SJCRH30 (cell line): ENCODE data around the gene TRIM3. TPM values are rescaled to one million over a fixed set of nuclear protein-coding genes. Genes with fewer than 3 reads are reported as not detected.

Experiments
- DNase-seq, 2 experiments: peaks; one replicate each; pipeline ENCODE4 v3.0.0-alpha.2; 2015 to 2020
- H3K27ac ChIP-seq: fragments of 250-450 bp; sonication (Bioruptor Pico); 2 replicates; pipeline ENCODE4 v1.5.1; 2020; ENCODE audit warnings: mild to moderate bottlenecking, moderate library complexity
- H3K27me3 ChIP-seq: fragments of 250-450 bp; sonication (Bioruptor Pico); 2 replicates; pipeline ENCODE4 v1.5.1; 2020; ENCODE audit warnings: mild to moderate bottlenecking, moderate library complexity
- H3K36me3 ChIP-seq: fragments of 250-450 bp; sonication (Bioruptor Pico); 2 replicates; pipeline ENCODE4 v1.5.1; 2020; ENCODE audit warnings: mild to moderate bottlenecking, moderate library complexity
- H3K4me1 ChIP-seq: fragments of 250-450 bp; sonication (Bioruptor Pico); 2 replicates; pipeline ENCODE4 v1.5.1; 2020; ENCODE audit warnings: mild to moderate bottlenecking, moderate library complexity
- H3K4me3 ChIP-seq: fragments of 250-450 bp; sonication (Bioruptor Pico); 2 replicates; pipeline ENCODE4 v1.5.1; 2020; ENCODE audit warnings: mild to moderate bottlenecking, moderate library complexity
- H3K9me3 ChIP-seq: fragments of 250-450 bp; sonication (Bioruptor Pico); replicated peaks from 2 replicates; pipeline ENCODE4 v1.5.1; 2020; ENCODE audit warnings: mild to moderate bottlenecking, moderate library complexity
- total RNA-seq: library from RNA; depleted of rRNA; stranded (reverse); fragments of >200 nt; shearing (Covaris generic); gene quantifications from 2 replicates; pipeline ENCODE4 v1.2.3, GENCODE V29; 2014; rRNA removed

Gene TRIM3
- total RNA-seq, 1 experiment from 2014 or later, result 15.6 TPM

- H3K9me3 ChIP-seq, result no peaks in the 10 kb centered on the region
- no peaks in the 10 kb centered on the region for H3K27me3 ChIP-seq
- no peak overlapping the region for H3K4me3 ChIP-seq
- no peak overlapping the region for H3K27ac ChIP-seq
- DNase-seq, result no peak
- H3K4me1 ChIP-seq, result no peaks in the 10 kb centered on the region
- no peaks in the 10 kb centered on the region for H3K36me3 ChIP-seq
Measured at GRCh38 chr11:6406370-6406769, 67.4 kb downstream of the TRIM3 start.

GRCh38 chr11:6405846-6406245 lies 67.9 kb downstream of the TRIM3 start:
- no peak for DNase-seq
- Histone ChIP-seq H3K4me3 (no peak overlapping the region), H3K4me1 (no peaks in the 10 kb centered on the region), H3K27ac (no peak overlapping the region), H3K36me3 (no peaks in the 10 kb centered on the region), H3K27me3 (no peaks in the 10 kb centered on the region), H3K9me3 (no peaks in the 10 kb centered on the region)

GRCh38 chr11:6405052-6405667 lies 68.6 kb downstream of the TRIM3 start:
- Histone ChIP-seq H3K27me3 (no peaks in the 10 kb centered on the region), H3K4me3 (no peak overlapping the region), H3K9me3 (no peaks in the 10 kb centered on the region), H3K4me1 (no peaks in the 10 kb centered on the region), H3K27ac (no peak overlapping the region), H3K36me3 (no peaks in the 10 kb centered on the region)
- no peak for DNase-seq

DNA sequence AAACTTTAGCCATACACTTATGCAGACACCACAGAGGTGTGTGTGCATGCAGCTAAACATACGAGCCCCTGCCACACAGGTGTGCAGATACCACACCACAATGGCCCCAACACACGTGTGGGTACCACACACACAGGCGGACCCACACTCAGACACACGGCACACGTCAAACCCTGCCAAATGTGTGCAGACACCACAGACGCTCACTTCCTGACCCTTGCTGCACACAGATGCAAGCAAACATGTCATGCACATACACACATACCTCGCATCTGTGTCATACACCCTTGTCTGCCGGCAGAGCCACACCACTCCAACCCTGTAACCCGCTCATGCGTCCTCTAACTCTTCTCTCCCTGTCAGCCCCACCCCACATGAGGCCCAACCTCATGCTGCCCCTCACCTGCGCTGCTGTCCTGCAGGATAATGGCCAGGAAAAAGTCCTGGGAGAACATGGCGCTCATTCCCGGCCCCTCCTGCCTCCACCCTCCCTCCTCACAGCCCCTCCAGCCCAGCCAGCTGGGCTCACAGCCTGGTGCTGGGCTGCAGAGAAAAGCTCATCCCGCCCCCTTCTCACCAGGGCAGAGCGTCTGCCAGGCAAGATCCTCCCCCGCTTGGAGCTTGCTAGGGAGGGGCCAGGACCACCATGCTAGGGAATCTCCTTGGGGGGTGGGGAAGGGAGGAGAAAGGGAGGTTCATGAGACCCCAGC lies 69.2 kb downstream of the TRIM3 start:
- no peak for DNase-seq
- no peaks in the 10 kb centered on the region for H3K36me3 ChIP-seq

GRCh38 chr11:6403539-6403938 lies 70.2 kb downstream of the TRIM3 start:
- Histone ChIP-seq H3K4me3 (no peak overlapping the region), H3K27me3 (no peaks in the 10 kb centered on the region), H3K9me3 (no peaks in the 10 kb centered on the region), H3K36me3 (no peaks in the 10 kb centered on the region), H3K4me1 (no peaks in the 10 kb centered on the region), H3K27ac (no peak overlapping the region)
- DNase-seq, result no peak

More for the DNA sequence above, 69.2 kb downstream of the TRIM3 start:
- H3K9me3 ChIP-seq, result no peaks in the 10 kb centered on the region
- H3K4me3 ChIP-seq, result no peak overlapping the region
- no peaks in the 10 kb centered on the region for H3K4me1 ChIP-seq
- no peak overlapping the region for H3K27ac ChIP-seq
- H3K27me3 ChIP-seq, result no peaks in the 10 kb centered on the region

- Histone ChIP-seq H3K27me3 (no peaks in the 10 kb centered on the region), H3K27ac (no peak overlapping the region), H3K4me3 (no peak overlapping the region), H3K4me1 (no peaks in the 10 kb centered on the region), H3K9me3 (no peaks in the 10 kb centered on the region), H3K36me3 (no peaks in the 10 kb centered on the region)
- DNase-seq, result no peak
Measured at GRCh38 chr11:6402561-6402981, 71.2 kb downstream of the TRIM3 start.

DNA sequence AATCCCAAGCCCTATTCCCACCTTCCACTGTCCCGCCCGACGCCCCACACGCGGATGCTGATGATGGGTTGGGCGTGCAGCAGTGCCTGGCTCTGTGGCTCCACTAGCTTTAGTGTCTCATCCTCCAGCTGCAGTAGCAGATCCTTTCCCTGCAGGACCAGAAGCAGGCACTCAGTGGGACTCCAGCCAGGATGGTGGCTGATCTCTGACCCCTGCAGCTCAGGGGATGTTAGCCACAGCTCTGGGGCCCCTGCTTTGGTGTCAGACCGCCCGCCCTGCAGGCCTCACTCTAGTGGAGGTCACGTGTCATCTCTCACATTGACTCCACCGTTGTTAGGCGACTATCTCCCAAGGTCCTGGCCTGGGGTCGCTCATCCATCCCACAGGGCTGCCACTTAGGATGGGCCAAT lies 71.7 kb downstream of the TRIM3 start:
- Histone ChIP-seq H3K36me3 (no peaks in the 10 kb centered on the region), H3K9me3 (no peaks in the 10 kb centered on the region), H3K27me3 (no peaks in the 10 kb centered on the region), H3K27ac (no peak overlapping the region), H3K4me1 (no peaks in the 10 kb centered on the region), H3K4me3 (no peak overlapping the region)
- DNase-seq, result no peak

GRCh38 chr11:6401464-6401863 lies 72.3 kb downstream of the TRIM3 start:
- no peaks in the 10 kb centered on the region for H3K27me3 ChIP-seq
- no peaks in the 10 kb centered on the region for H3K9me3 ChIP-seq
- no peaks in the 10 kb centered on the region for H3K36me3 ChIP-seq
- H3K27ac ChIP-seq, result no peak overlapping the region
- DNase-seq, result no peak
- no peaks in the 10 kb centered on the region for H3K4me1 ChIP-seq
- no peak overlapping the region for H3K4me3 ChIP-seq

- H3K27me3 ChIP-seq, result no peaks in the 10 kb centered on the region
- no peaks in the 10 kb centered on the region for H3K9me3 ChIP-seq
- no peaks in the 10 kb centered on the region for H3K4me1 ChIP-seq
- DNase-seq, result no peak
- no peak overlapping the region for H3K4me3 ChIP-seq
- H3K27ac ChIP-seq, result no peak overlapping the region
- no peaks in the 10 kb centered on the region for H3K36me3 ChIP-seq
Measured at GRCh38 chr11:6400431-6401345, 73.1 kb downstream of the TRIM3 start.

Other genes with a start within 250 kb of the TRIM3 start
- 16.2 and 17.2 TPM in 2 replicates for gene FHIP1B, start 239.3 kb downstream of the TRIM3 start, total RNA-seq
- gene CNGA4, start 234.9 kb downstream of the TRIM3 start, total RNA-seq, result not detected in 2 replicates
- 0.24 TPM in 1 of 2 replicates, not detected in the other for gene CCKBR, start 214.1 kb downstream of the TRIM3 start, total RNA-seq
- gene CAVIN3, start 153.4 kb downstream of the TRIM3 start, total RNA-seq, result not detected in 2 replicates
- 12.0 and 13.0 TPM in 2 replicates for gene SMPD1, start 83.5 kb downstream of the TRIM3 start, total RNA-seq
- 19.6 and 20.2 TPM in 2 replicates for gene APBB1, start 54.8 kb downstream of the TRIM3 start, total RNA-seq
- gene HPX, start 33.0 kb downstream of the TRIM3 start, total RNA-seq, result not detected in 2 replicates
- gene ARFIP2, start 7.4 kb upstream of the TRIM3 start, total RNA-seq, result 39.5 and 40.1 TPM in 2 replicates
- 40.9 and 41.1 TPM in 2 replicates for gene TIMM10B, start 7.6 kb upstream of the TRIM3 start, total RNA-seq
- gene DNHD1, start 23.3 kb upstream of the TRIM3 start, total RNA-seq, result 3.5 and 4.7 TPM in 2 replicates
- gene RRP8, start 129.7 kb upstream of the TRIM3 start, total RNA-seq, result 15.8 and 15.9 TPM in 2 replicates
- 73.7 and 81.4 TPM in 2 replicates for gene ILK, start 129.8 kb upstream of the TRIM3 start, total RNA-seq
- gene TAF10, start 138.3 kb upstream of the TRIM3 start, total RNA-seq, result 68.1 and 82.0 TPM in 2 replicates
- gene TPP1, start 145.5 kb upstream of the TRIM3 start, total RNA-seq, result 8.1 and 8.7 TPM in 2 replicates
- 9.5 and 9.6 TPM in 2 replicates for gene DCHS1, start 181.9 kb upstream of the TRIM3 start, total RNA-seq
- gene MRPL17, start 209.4 kb upstream of the TRIM3 start, total RNA-seq, result 44.2 and 45.5 TPM in 2 replicates